Measurements from ENCODE around the gene AUTS2.

GRCh38 chr7:69770613-69771012, 172.3 kb downstream of the AUTS2 start:
- TF ChIP-seq ZNF248 (tag by site-specific recombination; IDR thresholded peaks at IDR 0.05) (no peak), ELK4 (IDR thresholded peaks at IDR 0.05; ENCODE audit: borderline replicate concordance, low read depth, low read length) (no peak), ZBTB21 (tag by site-specific recombination; IDR thresholded peaks at IDR 0.05) (no peak), ZNF596 (tag by site-specific recombination; IDR thresholded peaks at IDR 0.05) (no peak), SCRT2 (tag by site-specific recombination; IDR thresholded peaks at IDR 0.05) (no peak), ZNF112 (tag by site-specific recombination; IDR thresholded peaks at IDR 0.05) (no peak), GLI2 (tag by site-specific recombination; IDR thresholded peaks at IDR 0.05; ENCODE audit: borderline replicate concordance, low read depth) (no peak)
- TF ChIP-seq, protein P1, sequence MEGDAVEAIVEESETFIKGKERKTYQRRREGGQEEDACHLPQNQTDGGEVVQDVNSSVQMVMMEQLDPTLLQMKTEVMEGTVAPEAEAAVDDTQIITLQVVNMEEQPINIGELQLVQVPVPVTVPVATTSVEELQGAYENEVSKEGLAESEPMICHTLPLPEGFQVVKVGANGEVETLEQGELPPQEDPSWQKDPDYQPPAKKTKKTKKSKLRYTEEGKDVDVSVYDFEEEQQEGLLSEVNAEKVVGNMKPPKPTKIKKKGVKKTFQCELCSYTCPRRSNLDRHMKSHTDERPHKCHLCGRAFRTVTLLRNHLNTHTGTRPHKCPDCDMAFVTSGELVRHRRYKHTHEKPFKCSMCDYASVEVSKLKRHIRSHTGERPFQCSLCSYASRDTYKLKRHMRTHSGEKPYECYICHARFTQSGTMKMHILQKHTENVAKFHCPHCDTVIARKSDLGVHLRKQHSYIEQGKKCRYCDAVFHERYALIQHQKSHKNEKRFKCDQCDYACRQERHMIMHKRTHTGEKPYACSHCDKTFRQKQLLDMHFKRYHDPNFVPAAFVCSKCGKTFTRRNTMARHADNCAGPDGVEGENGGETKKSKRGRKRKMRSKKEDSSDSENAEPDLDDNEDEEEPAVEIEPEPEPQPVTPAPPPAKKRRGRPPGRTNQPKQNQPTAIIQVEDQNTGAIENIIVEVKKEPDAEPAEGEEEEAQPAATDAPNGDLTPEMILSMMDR (tag by site-specific recombination; IDR thresholded peaks at IDR 0.05), result no peak
- TF ChIP-seq, protein P2, sequence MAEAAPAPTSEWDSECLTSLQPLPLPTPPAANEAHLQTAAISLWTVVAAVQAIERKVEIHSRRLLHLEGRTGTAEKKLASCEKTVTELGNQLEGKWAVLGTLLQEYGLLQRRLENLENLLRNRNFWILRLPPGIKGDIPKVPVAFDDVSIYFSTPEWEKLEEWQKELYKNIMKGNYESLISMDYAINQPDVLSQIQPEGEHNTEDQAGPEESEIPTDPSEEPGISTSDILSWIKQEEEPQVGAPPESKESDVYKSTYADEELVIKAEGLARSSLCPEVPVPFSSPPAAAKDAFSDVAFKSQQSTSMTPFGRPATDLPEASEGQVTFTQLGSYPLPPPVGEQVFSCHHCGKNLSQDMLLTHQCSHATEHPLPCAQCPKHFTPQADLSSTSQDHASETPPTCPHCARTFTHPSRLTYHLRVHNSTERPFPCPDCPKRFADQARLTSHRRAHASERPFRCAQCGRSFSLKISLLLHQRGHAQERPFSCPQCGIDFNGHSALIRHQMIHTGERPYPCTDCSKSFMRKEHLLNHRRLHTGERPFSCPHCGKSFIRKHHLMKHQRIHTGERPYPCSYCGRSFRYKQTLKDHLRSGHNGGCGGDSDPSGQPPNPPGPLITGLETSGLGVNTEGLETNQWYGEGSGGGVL (tag by site-specific recombination; IDR thresholded peaks at IDR 0.05), result no peak
